GM12875 (cell line): Measurements from ENCODE around the gene ACACA.
"Not testable (repeated sequence)": the region's sequence is repeated elsewhere in the genome, so short reads cannot be mapped to it uniquely, and the experiment has no call there.

ENCODE experiments used
- H3K4me3 ChIP-seq: one replicate; pipeline ENCODE4 v1.5.1; 2011; ENCODE audit warnings: low read depth, low read length, control low read depth
- CTCF ChIP-seq: IDR thresholded peaks from 2 replicates; pipeline ENCODE4 v1.5.1; 2011; ENCODE audit warnings: low read depth, mild to moderate bottlenecking, control low read depth, inconsistent platforms, low read length, moderate library complexity, borderline replicate concordance; ENCODE audit not compliant: insufficient read depth

The ACACA gene

GRCh38 chr17:37406635-37407461 is at the start of gene ACACA, which contains the start of gene TADA2A:
Gene ACACA (minus strand): TSS chr17:37406836. CDS start chr17:37406299, 537 bp downstream.
Gene TADA2A (plus strand): TSS chr17:37406886. CDS start chr17:37411366, 4,480 bp downstream.
- TF ChIP-seq CTCF, result no peak
- peak within 1 kb of the TSS; percentile 91 for H3K4me3 ChIP-seq

- H3K4me3 ChIP-seq, result no peak overlapping the region
- no peak for TF ChIP-seq CTCF
Observed at GRCh38 chr17:37450112-37450511, 43.5 kb upstream of the ACACA start.

- no peak overlapping the region for H3K4me3 ChIP-seq
- TF ChIP-seq CTCF, result no peak
Observed at GRCh38 chr17:37447641-37448040, 41.0 kb upstream of the ACACA start.

- TF ChIP-seq CTCF, result no peak
Observed at GRCh38 chr17:37446027-37446426, 39.4 kb upstream of the ACACA start.

GRCh38 chr17:37441369-37442014 is 34.9 kb upstream of the ACACA start:
- H3K4me3 ChIP-seq, result not testable (repeated sequence)

More at GRCh38 chr17:37446027-37446426, 39.4 kb upstream of the ACACA start:
- H3K4me3 ChIP-seq, result no peak overlapping the region

- no peak for TF ChIP-seq CTCF
- H3K4me3 ChIP-seq, result no peak overlapping the region
Observed at GRCh38 chr17:37440424-37440823, 33.8 kb upstream of the ACACA start.

- H3K4me3 ChIP-seq, result no peak overlapping the region
- TF ChIP-seq CTCF, result no peak
Observed at GRCh38 chr17:37438141-37438540, 31.5 kb upstream of the ACACA start.
